Type B pancreatic cell (in vitro differentiated cells): ENCODE measurements around the gene MTMR10. TPM values are rescaled to one million over a fixed set of nuclear protein-coding genes. Genes with fewer than 3 reads are reported as not detected.

ENCODE experiments used
- DNase-seq: peaks from one replicate; pipeline ENCODE4 v3.0.0; 2021; ENCODE audit warnings: mixed read lengths; ENCODE audit not compliant: unreplicated experiment; ENCODE audit errors: extremely low spot score
- H3K27ac Mint-ChIP-seq: 2 replicates; pipeline ENCODE4 v1.8.0; 2021; ENCODE audit warnings: mild to moderate bottlenecking, mixed read lengths
- H3K27me3 Mint-ChIP-seq: 2 replicates; pipeline ENCODE4 v1.8.0; 2021; ENCODE audit warnings: mixed read lengths
- H3K36me3 Mint-ChIP-seq: 2 replicates; pipeline ENCODE4 v1.8.0; 2021; ENCODE audit warnings: mixed read lengths
- H3K4me1 Mint-ChIP-seq: one replicate; pipeline ENCODE4 v1.8.0; 2021; ENCODE audit warnings: mixed read lengths; ENCODE audit not compliant: unreplicated experiment
- H3K4me3 Mint-ChIP-seq: 2 replicates; pipeline ENCODE4 v1.8.0; 2021; ENCODE audit warnings: mild to moderate bottlenecking, mixed read lengths
- H3K9me3 Mint-ChIP-seq: 2 replicates; pipeline ENCODE4 v1.8.0; 2021; ENCODE audit warnings: mixed read lengths
- total RNA-seq: library from RNA; stranded (reverse); gene quantifications from 2 replicates; pipeline ENCODE4 v1.2.1, GENCODE V29; 2021; ENCODE audit warnings: low replicate concordance
- TF ChIP-seq, protein P1 (sequence below): fragments of 200-600 bp; sonication (generic); conservative IDR thresholded peaks from 2 replicates; pipeline ENCODE4 v1.5.0; 2021; ENCODE audit warnings: antibody characterized with exemption, mild to moderate bottlenecking

Gene MTMR10
- total RNA-seq, 1 donor from 2014 or later, result 16.7 TPM

DNA sequence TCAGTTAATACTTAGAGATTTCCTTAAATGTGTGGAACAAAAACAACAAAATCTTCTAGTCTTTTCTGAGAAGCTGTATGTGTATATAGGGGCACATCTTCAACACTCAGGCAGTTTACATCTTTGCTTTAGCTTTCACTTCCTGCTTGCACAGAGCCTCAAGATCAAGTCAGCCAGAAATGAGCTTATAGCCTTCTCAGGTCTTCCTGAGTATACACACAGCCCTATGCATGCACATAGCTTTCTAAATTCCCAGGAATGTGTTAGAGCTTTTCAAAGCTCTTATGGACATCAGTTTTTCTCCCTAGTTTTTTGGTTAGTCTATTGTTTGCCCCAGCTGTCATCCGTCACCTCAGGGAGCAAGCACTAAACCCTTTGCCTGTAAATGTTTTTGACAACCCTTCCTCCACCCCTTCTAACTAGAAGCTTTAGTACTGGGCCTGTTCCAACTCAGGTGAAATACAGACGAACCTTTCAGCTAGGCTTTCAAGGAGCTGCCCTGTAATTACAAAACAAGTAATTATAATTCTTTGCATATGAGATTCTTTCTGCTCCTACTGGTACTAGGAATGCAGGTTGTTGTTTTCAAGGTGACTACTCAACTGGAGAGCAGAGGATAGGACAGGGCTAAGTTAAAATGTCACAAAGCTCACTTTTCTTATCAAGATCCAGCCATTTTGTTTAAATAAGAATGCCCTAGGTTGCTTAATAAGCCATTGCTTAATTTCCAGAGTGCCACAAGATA is 22.6 kb upstream of the MTMR10 start:
- TF ChIP-seq, protein P1, sequence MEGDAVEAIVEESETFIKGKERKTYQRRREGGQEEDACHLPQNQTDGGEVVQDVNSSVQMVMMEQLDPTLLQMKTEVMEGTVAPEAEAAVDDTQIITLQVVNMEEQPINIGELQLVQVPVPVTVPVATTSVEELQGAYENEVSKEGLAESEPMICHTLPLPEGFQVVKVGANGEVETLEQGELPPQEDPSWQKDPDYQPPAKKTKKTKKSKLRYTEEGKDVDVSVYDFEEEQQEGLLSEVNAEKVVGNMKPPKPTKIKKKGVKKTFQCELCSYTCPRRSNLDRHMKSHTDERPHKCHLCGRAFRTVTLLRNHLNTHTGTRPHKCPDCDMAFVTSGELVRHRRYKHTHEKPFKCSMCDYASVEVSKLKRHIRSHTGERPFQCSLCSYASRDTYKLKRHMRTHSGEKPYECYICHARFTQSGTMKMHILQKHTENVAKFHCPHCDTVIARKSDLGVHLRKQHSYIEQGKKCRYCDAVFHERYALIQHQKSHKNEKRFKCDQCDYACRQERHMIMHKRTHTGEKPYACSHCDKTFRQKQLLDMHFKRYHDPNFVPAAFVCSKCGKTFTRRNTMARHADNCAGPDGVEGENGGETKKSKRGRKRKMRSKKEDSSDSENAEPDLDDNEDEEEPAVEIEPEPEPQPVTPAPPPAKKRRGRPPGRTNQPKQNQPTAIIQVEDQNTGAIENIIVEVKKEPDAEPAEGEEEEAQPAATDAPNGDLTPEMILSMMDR, result no peak
- H3K27ac Mint-ChIP-seq, result no peak overlapping the region
- no peaks in the 10 kb centered on the region for H3K36me3 Mint-ChIP-seq
- H3K4me3 Mint-ChIP-seq, result no peak overlapping the region
- H3K9me3 Mint-ChIP-seq, result peaks cover 10% of the 10 kb centered on the region
- no peak for DNase-seq
- H3K4me1 Mint-ChIP-seq, result peaks cover 6% of the 10 kb centered on the region
- no peaks in the 10 kb centered on the region for H3K27me3 Mint-ChIP-seq

DNA sequence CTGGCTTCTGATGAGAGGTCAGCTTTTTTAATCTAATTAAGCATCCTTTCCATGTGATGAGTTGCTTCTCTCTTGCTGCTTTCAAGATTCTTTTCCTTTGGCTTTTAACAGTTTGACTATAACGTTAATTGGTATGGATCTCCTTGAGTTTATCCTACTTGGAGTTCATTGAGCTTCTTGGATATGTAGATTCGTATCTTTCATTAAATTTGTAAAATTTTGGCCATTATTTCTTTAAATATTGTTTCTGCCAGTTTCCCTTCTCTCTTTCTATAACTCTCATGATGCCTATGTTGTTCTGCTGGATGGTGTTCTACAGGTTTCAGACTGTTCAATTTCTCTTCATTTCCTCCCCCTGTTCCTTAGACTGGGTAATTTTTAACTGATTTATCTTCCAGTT is 21.0 kb upstream of the MTMR10 start:
- H3K27ac Mint-ChIP-seq, result no peak overlapping the region
- no peaks in the 10 kb centered on the region for H3K36me3 Mint-ChIP-seq
- TF ChIP-seq, protein P1, result no peak
- H3K9me3 Mint-ChIP-seq, result peaks cover 10% of the 10 kb centered on the region
- DNase-seq, result no peak
- peaks cover 6% of the 10 kb centered on the region for H3K4me1 Mint-ChIP-seq
- H3K4me3 Mint-ChIP-seq, result no peak overlapping the region
- peaks cover under 1% of the 10 kb centered on the region for H3K27me3 Mint-ChIP-seq

DNA sequence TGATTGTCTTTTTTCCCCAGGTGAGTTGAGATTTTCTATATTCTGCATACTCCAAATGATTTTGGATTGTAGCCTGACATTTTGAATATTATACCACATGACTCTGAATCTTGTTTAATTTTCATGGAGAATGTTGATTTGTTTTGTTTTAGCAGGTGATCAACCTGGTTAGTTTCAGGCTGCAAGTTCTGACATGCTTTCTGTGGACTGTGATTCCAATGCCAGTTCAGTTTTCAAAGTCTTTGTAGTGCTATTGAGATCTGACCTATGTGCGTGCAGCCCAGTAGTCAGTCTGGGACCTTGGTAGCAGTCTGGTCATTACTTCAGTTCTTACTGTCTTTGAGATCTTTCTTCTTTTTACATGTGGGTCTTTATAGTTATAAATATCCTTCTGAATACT is 18.6 kb upstream of the MTMR10 start:
- Mint-ChIP-seq H3K27me3 (peaks cover 3% of the 10 kb centered on the region), H3K9me3 (peaks cover 10% of the 10 kb centered on the region), H3K4me1 (no peaks in the 10 kb centered on the region), H3K4me3 (no peak overlapping the region), H3K27ac (no peak overlapping the region), H3K36me3 (no peaks in the 10 kb centered on the region)
- TF ChIP-seq, protein P1, result no peak
- DNase-seq, result no peak

DNA sequence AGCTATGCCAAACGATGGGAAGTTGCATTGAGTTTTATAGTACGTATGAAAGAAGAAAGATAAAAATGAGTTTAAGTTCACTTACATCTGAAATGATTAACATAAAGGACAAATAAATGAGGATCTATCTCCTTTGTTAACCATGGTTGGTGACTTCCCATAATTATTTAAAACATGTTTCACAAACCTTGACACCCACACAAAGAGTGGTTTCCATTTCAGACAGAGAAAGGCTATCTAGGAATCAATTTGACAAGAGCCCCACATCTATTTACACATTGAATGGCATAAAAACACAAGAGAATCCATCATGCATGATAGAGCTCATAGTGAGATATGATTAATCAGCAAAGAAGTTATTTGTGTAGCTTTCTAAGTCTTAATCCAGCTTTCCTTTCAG is 14.2 kb upstream of the MTMR10 start:
- Mint-ChIP-seq H3K4me3 (no peak overlapping the region), H3K27me3 (peaks cover 19% of the 10 kb centered on the region), H3K36me3 (no peaks in the 10 kb centered on the region), H3K9me3 (no peaks in the 10 kb centered on the region), H3K27ac (no peak overlapping the region), H3K4me1 (no peaks in the 10 kb centered on the region)
- TF ChIP-seq, protein P1, result no peak
- DNase-seq, result no peak

DNA sequence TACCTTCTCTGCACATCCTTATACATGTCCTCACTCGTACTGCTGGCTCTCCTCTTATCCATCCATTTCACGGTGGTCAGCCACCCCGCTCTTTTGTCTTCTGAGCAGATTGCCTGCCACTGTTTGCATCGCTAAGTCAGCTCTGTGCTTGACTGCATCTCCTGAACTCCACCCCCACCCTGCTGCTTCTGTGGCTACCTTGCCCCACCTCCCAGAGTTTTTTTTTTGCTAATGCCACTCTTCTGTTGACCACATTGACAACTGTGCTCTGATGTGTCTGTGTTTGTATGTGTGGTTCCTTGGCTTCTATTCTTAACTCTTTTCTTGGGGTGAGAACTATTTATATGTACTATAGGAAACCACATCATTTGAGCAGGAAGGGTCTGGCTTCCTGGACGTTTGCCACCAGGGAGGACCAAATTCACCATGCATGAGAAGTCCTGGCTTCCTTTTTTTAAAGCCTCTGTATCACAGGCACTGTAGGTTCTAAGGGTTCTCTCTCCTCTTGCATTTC is 12.8 kb upstream of the MTMR10 start:
- no peak for DNase-seq
- no peaks in the 10 kb centered on the region for H3K9me3 Mint-ChIP-seq
- peaks cover 19% of the 10 kb centered on the region for H3K27me3 Mint-ChIP-seq

More for the DNA sequence above, 12.8 kb upstream of the MTMR10 start:
- Mint-ChIP-seq H3K4me1 (no peaks in the 10 kb centered on the region), H3K27ac (no peak overlapping the region), H3K4me3 (no peak overlapping the region), H3K36me3 (no peaks in the 10 kb centered on the region)
- TF ChIP-seq, protein P1, result no peak
